DOHH2 (cell line): ENCODE results near the gene CCDC40.

Experiments
- CTCF ChIP-seq: fragments of 200-600 bp; sonication (generic); IDR thresholded peaks from one replicate; pipeline ENCODE4 v1.5.1; 2014; ENCODE audit warnings: antibody characterized with exemption, mild to moderate bottlenecking, low read depth, low read length; ENCODE audit not compliant: poor library complexity, severe bottlenecking
- EZH2phosphoT487 ChIP-seq: fragments of 200-600 bp; sonication (generic); IDR thresholded peaks from 2 replicates; pipeline ENCODE4 v1.6.1; 2017; ENCODE audit warnings: borderline replicate concordance, mild to moderate bottlenecking, antibody characterized with exemption, low read length, moderate library complexity, mixed read lengths

GRCh38 chr17:80043963-80044362 lies 7.5 kb downstream of the CCDC40 start:
- no peak for TF ChIP-seq CTCF
- TF ChIP-seq EZH2phosphoT487, result no peak
